Measurements from ENCODE around the gene TRPV3.

GRCh38 chr17:3600529-3601205 lies 43.1 kb upstream of the TRPV3 start:
- TF ChIP-seq CTCF (IDR thresholded peaks at IDR 0.05), result no peak
- no peak for TF ChIP-seq POLR2A (IDR thresholded peaks at IDR 0.05)
